IMR-90 (cell line): ENCODE data around the gene DUS1L. TPM values are rescaled to one million over a fixed set of nuclear protein-coding genes. Genes with fewer than 3 reads are reported as not detected.

Experiments
- ATAC-seq: fragments of 200-7000 bp; cut with Tn5 transposase; 2 replicates; pipeline ENCODE4 v1.9.1; 2020; ENCODE audit warnings: low read depth, mild to moderate bottlenecking, moderate library complexity
- BruUV-seq: library from RNA; stranded (reverse); fragments of 400-500 nt; replicated peaks from 2 replicates; lab custom pipeline; 2021; lab: Mats Ljungman, UMichigan
- CTCF ChIA-PET: fragments of 300-600 bp; formaldehyde crosslinking; extraction: SDS; loops from one replicate; lab custom pipeline; 2021; ENCODE audit warnings: antibody characterized with exemption; lab: Yijun Ruan, JAX
- POLR2A ChIA-PET: fragments of 300-600 bp; sonication (Branson Sonifier 250); formaldehyde crosslinking; loops from one replicate; lab custom pipeline; 2022; ENCODE audit warnings: antibody characterized with exemption; ENCODE audit not compliant: unreplicated experiment; lab: Charles Lee
- DNase-seq: peaks from one replicate; pipeline ENCODE4 v3.0.0; 2013
- H2AFZ ChIP-seq: replicated peaks from 2 replicates; pipeline ENCODE3; 2013; ENCODE audit warnings: low read length, mild to moderate bottlenecking; ENCODE audit not compliant: poor library complexity
- H2AK5ac ChIP-seq: 2 replicates; pipeline ENCODE4 v1.6.1; 2013; ENCODE audit warnings: low read depth, low read length, inconsistent platforms
- H2AK9ac ChIP-seq: replicated peaks from 2 replicates; pipeline ENCODE3; 2013; ENCODE audit warnings: mild to moderate bottlenecking, low read depth, low read length, moderate library complexity; ENCODE audit not compliant: poor library complexity
- H2BK120ac ChIP-seq: 2 replicates; pipeline ENCODE4 v1.6.1; 2013; ENCODE audit warnings: low read depth, low read length, inconsistent platforms
- H2BK15ac ChIP-seq: 3 replicates; pipeline ENCODE4 v1.6.1; 2013; ENCODE audit warnings: low read depth, low read length, inconsistent platforms
- H2BK20ac ChIP-seq: 2 replicates; pipeline ENCODE4 v1.6.1; 2013; ENCODE audit warnings: low read depth, mild to moderate bottlenecking, inconsistent platforms, low read length, moderate library complexity
- H2BK5ac ChIP-seq: 2 replicates; pipeline ENCODE4 v1.6.1; 2013; ENCODE audit warnings: mild to moderate bottlenecking, low read depth, low read length, inconsistent platforms; ENCODE audit not compliant: poor library complexity, severe bottlenecking
- H3K14ac ChIP-seq: replicated peaks from 2 replicates; pipeline ENCODE4 v1.6.1; 2013; ENCODE audit warnings: low read depth, low read length, inconsistent platforms
- H3K18ac ChIP-seq: 2 replicates; pipeline ENCODE4 v1.6.1; 2013; ENCODE audit warnings: low read depth, low read length, control low read depth
- H3K23ac ChIP-seq: 2 replicates; pipeline ENCODE4 v1.6.1; 2013; ENCODE audit warnings: low read depth, low read length, inconsistent platforms
- H3K27ac ChIP-seq: 2 replicates; pipeline ENCODE4 v1.5.1; 2013; ENCODE audit warnings: mild to moderate bottlenecking, control low read depth, low read length; ENCODE audit not compliant: insufficient read depth
- H3K27me3 ChIP-seq: 2 replicates; pipeline ENCODE4 v1.6.1; 2013; ENCODE audit warnings: low read length; ENCODE audit not compliant: control insufficient read depth, insufficient read depth
- H3K36me3 ChIP-seq: 2 replicates; pipeline ENCODE4 v1.6.1; 2013; ENCODE audit warnings: low read length, mixed read lengths; ENCODE audit not compliant: control insufficient read depth, insufficient read depth
- H3K4ac ChIP-seq: 2 replicates; pipeline ENCODE4 v1.6.1; 2013; ENCODE audit warnings: low read depth, low read length, inconsistent platforms
- H3K4me1 ChIP-seq: 2 replicates; pipeline ENCODE4 v1.6.1; 2013; ENCODE audit warnings: low read length, mixed read lengths; ENCODE audit not compliant: control insufficient read depth, insufficient read depth
- H3K4me2 ChIP-seq: 2 replicates; pipeline ENCODE4 v1.6.1; 2013; ENCODE audit warnings: low read depth, mild to moderate bottlenecking, control low read depth, low read length, moderate library complexity
- H3K4me3 ChIP-seq: 2 replicates; pipeline ENCODE4 v1.5.1; 2013; ENCODE audit warnings: low read depth, mild to moderate bottlenecking, control low read depth, low read length, moderate library complexity; ENCODE audit not compliant: insufficient read depth
- H3K56ac ChIP-seq: 2 replicates; pipeline ENCODE4 v1.6.1; 2013; ENCODE audit warnings: low read length, inconsistent platforms; ENCODE audit not compliant: insufficient read depth; ENCODE audit errors: extremely low read depth
- H3K79me1 ChIP-seq, 2 experiments: 2 replicates each; pipeline ENCODE4 v1.6.1; 2013; ENCODE audit warnings: low read length in 2 of 2, inconsistent platforms in 1 of 2, low read depth in 1 of 2
- H3K9ac ChIP-seq: 2 replicates; pipeline ENCODE4 v1.6.1; 2013; ENCODE audit warnings: low read depth, low read length, control low read depth
- H3K9me1 ChIP-seq: 2 replicates; pipeline ENCODE4 v1.6.1; 2013; ENCODE audit warnings: low read length, inconsistent platforms; ENCODE audit not compliant: insufficient read depth
- H3K9me3 ChIP-seq: 2 replicates; pipeline ENCODE4 v1.6.1; 2013; ENCODE audit warnings: low read length; ENCODE audit not compliant: control insufficient read depth, insufficient read depth
- H4K20me1 ChIP-seq: 2 replicates; pipeline ENCODE4 v1.6.1; 2013; ENCODE audit warnings: low read length, inconsistent platforms; ENCODE audit not compliant: insufficient read depth
- H4K5ac ChIP-seq: 2 replicates; pipeline ENCODE4 v1.6.1; 2013; ENCODE audit warnings: mild to moderate bottlenecking, low read depth, low read length, control low read depth
- H4K8ac ChIP-seq, 2 experiments: 2 replicates each; pipeline ENCODE4 v1.6.1; 2013; ENCODE audit warnings: low read depth in 2 of 2, low read length in 2 of 2, control low read depth in 1 of 2, inconsistent platforms in 1 of 2
- H4K91ac ChIP-seq: 2 replicates; pipeline ENCODE4 v1.6.1; 2013; ENCODE audit warnings: low read depth, low read length, inconsistent platforms; ENCODE audit not compliant: insufficient read depth
- BHLHE40 ChIP-seq: fragments of 150-350 bp; IDR thresholded peaks from 2 replicates; pipeline ENCODE4 v1.6.1; 2016; ENCODE audit warnings: mild to moderate bottlenecking, low read depth, low read length
- CHD1 ChIP-seq: IDR thresholded peaks from 2 replicates; pipeline ENCODE4 v1.6.1; 2012; ENCODE audit warnings: low read depth, low read length, improper control_type of control experiment
- CTCF ChIP-seq: conservative IDR thresholded peaks from 2 replicates; pipeline ENCODE4 v1.5.1; 2012; ENCODE audit warnings: mild to moderate bottlenecking, low read depth, low read length, improper control_type of control experiment
- ELK1 ChIP-seq: fragments of 150-350 bp; IDR thresholded peaks from 2 replicates; pipeline ENCODE4 v1.6.1; 2016; ENCODE audit warnings: low read depth, mild to moderate bottlenecking, low read length, moderate library complexity, borderline replicate concordance
- FOS ChIP-seq: fragments of 150-350 bp; IDR thresholded peaks from 2 replicates; pipeline ENCODE4 v1.6.1; 2016; ENCODE audit warnings: low read depth, low read length
- NFE2L2 ChIP-seq: fragments of 150-350 bp; IDR thresholded peaks from 2 replicates; pipeline ENCODE4 v1.6.1; 2016; ENCODE audit warnings: low read depth, mild to moderate bottlenecking, low read length
- POLR2A ChIP-seq: IDR thresholded peaks from 2 replicates; pipeline ENCODE4 v1.6.1; 2012; ENCODE audit warnings: mild to moderate bottlenecking, low read depth, low read length
- RAD21 ChIP-seq: IDR thresholded peaks from 2 replicates; pipeline ENCODE4 v1.6.1; 2012; ENCODE audit warnings: low read length, improper control_type of control experiment
- RCOR1 ChIP-seq: IDR thresholded peaks from 2 replicates; pipeline ENCODE4 v1.6.1; 2012; ENCODE audit warnings: mild to moderate bottlenecking, low read length, improper control_type of control experiment; ENCODE audit not compliant: insufficient replicate concordance
- RFX5 ChIP-seq: IDR thresholded peaks from 2 replicates; pipeline ENCODE4 v1.8.0; 2012; ENCODE audit warnings: low read depth, mild to moderate bottlenecking, low read length, moderate library complexity
- SMC3 ChIP-seq: fragments of 150-350 bp; IDR thresholded peaks from 2 replicates; pipeline ENCODE4 v1.6.1; 2016; ENCODE audit warnings: low read depth, mild to moderate bottlenecking, antibody characterized with exemption, low read length, moderate library complexity
- USF2 ChIP-seq: fragments of 150-350 bp; IDR thresholded peaks from 2 replicates; pipeline ENCODE4 v1.6.1; 2017; ENCODE audit warnings: mild to moderate bottlenecking, antibody characterized with exemption, low read length, low read depth
- WGBS, 2 experiments: methylation state at CpG; one replicate each; pipeline versions ENCODE4 v1.1.5 to v1.1.7; 2013; ENCODE audit warnings: missing lambda C conversion rate in 2 of 2; ENCODE audit not compliant: insufficient read length in 1 of 2; ENCODE audit errors: extremely low coverage in 2 of 2; 5-methylcytosine and 5-hydroxymethylcytosine counted together
- dilution Hi-C: fragments of 300-500 bp; cut with HindIII; formaldehyde crosslinking; loops from one replicate; pipeline ENCODE4 v1.14.3; 2018; ENCODE audit warnings: low sequenced_read_pairs; ENCODE audit not compliant: unreplicated experiment
- in situ Hi-C: fragments of 300-500 bp; cut with MboI; formaldehyde crosslinking; loops from 3 replicates; pipeline ENCODE4 v1.14.3; 2019; ENCODE audit warnings: low sequenced_read_pairs, inconsistent platforms, mixed read lengths
- intact Hi-C: fragments of 100-400 bp; cut with micrococcal nuclease; formaldehyde crosslinking; loops from 2 replicates; pipeline ENCODE4 v1.10.0; 2022
- polyA plus RNA-seq, 3 experiments: library from polyadenylated mRNA; depleted of rRNA; stranded (reverse); fragments of >200 nt; gene quantifications; 2 replicates each; pipeline ENCODE4 v1.2.3, GENCODE V29; 2012; ENCODE audit warnings: low replicate concordance in 1 of 3
- total RNA-seq: library from RNA; depleted of rRNA; stranded (reverse); fragments of >200 nt; gene quantifications from 2 replicates; pipeline ENCODE4 v1.2.3, GENCODE V29; 2012

The DUS1L gene
- total and polyA plus RNA-seq, 2 of the 4 experiments (the other 2 are of a cell fraction) = 29.0 to 76.9 TPM

- TF ChIP-seq RFX5 = no peak
Observed at GRCh38 chr17:82085031-82085861, 19.6 kb upstream of the DUS1L start (continued).

- Histone ChIP-seq H3K4ac (no peak overlapping the region), H2BK5ac (no peak overlapping the region), H3K23ac (no peak overlapping the region), H2BK20ac (no peak overlapping the region), H3K56ac (no peak overlapping the region), H2AK5ac (no peak overlapping the region), H3K18ac (no peak overlapping the region), H2BK15ac (no peak overlapping the region), H3K36me3 (peaks cover 95% of the 10 kb centered on the region), H3K27ac (no peak overlapping the region), H3K9ac (no peak overlapping the region), H3K9me3 (no peaks in the 10 kb centered on the region), H3K27me3 (no peaks in the 10 kb centered on the region), H3K14ac (no peak overlapping the region), H3K9me1 (no peaks in the 10 kb centered on the region), H4K5ac (no peak overlapping the region), H2AFZ (no peak overlapping the region), H2AK9ac (no peak overlapping the region), H4K20me1 (no peaks in the 10 kb centered on the region; the same call in none of the 2 replicates), H3K4me2 (no peak overlapping the region), H2BK120ac (no peak overlapping the region), H3K4me1 (no peaks in the 10 kb centered on the region), H3K4me3 (no peak overlapping the region), H4K91ac (no peak overlapping the region), H3K79me1 (no peaks in the 10 kb centered on the region; a peak in 1 of 4 replicates), H4K8ac (no peak overlapping the region)
- BruUV-seq = no TSS peak
- dilution Hi-C loops (no loop called here), intact Hi-C loops (no loop called here), in situ Hi-C loops (no loop called here)
- ATAC-seq = no peak
- no peak for DNase-seq
- WGBS, 2 experiments = 93% methylated on average over 11 of the region's 31 CpGs; no CpG with 5 or more reads in 1 of the 2 experiments
- ChIA-PET POLR2A (no interaction called here), CTCF (no interaction called here)
- TF ChIP-seq RCOR1 (no peak), RAD21 (no peak), NFE2L2 (no peak), POLR2A (no peak), USF2 (no peak), CHD1 (no peak), CTCF (no peak), BHLHE40 (no peak), FOS (no peak), ELK1 (no peak), SMC3 (no peak)
Observed at GRCh38 chr17:82084373-82085030, 18.9 kb upstream of the DUS1L start.
